ENCODE data around the gene HPS6. TPM values are rescaled to one million over a fixed set of nuclear protein-coding genes. Genes with fewer than 3 reads are reported as not detected.
"Not testable (repeated sequence)": the region's sequence is repeated elsewhere in the genome, so short reads cannot be mapped to it uniquely, and the experiment has no call there.

Gene HPS6
- total RNA-seq, 4 donors from 2014 or later, result 3.8 to 28.4 (median 15.6) TPM

DNA sequence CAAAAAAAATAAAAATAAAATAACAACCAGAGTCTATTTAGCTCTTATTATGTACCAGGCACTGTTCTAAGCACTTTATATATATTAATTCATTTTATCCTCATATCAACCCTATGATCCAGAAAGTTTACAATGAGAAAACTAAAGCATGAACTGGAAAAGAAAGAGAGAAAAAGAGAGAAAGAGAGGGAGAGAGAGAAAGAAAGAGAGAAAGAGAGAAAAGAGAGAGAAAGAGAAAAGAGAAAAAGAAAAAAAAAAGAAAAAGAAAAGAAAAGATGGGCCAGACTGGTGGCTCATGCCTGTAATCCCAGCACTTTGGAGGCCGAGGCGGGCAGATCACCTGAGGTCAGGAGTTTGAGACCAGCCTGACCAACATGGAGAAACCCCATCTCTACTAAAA lies 19.1 kb upstream of the HPS6 start:
- intact Hi-C loops (cut with DNase I; ENCODE audit: low total_unique reads), result no loop called here
- no peak overlapping the region for H3K4me3 ChIP-seq
- TF ChIP-seq POLR2A (IDR thresholded peaks at IDR 0.05), result no peak
- TF ChIP-seq, protein P1, sequence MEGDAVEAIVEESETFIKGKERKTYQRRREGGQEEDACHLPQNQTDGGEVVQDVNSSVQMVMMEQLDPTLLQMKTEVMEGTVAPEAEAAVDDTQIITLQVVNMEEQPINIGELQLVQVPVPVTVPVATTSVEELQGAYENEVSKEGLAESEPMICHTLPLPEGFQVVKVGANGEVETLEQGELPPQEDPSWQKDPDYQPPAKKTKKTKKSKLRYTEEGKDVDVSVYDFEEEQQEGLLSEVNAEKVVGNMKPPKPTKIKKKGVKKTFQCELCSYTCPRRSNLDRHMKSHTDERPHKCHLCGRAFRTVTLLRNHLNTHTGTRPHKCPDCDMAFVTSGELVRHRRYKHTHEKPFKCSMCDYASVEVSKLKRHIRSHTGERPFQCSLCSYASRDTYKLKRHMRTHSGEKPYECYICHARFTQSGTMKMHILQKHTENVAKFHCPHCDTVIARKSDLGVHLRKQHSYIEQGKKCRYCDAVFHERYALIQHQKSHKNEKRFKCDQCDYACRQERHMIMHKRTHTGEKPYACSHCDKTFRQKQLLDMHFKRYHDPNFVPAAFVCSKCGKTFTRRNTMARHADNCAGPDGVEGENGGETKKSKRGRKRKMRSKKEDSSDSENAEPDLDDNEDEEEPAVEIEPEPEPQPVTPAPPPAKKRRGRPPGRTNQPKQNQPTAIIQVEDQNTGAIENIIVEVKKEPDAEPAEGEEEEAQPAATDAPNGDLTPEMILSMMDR (IDR thresholded peaks at IDR 0.05), result no peak
- no peak for DNase-seq
- no peaks in the 10 kb centered on the region for H3K4me1 ChIP-seq
- H3K27ac ChIP-seq, result no peak overlapping the region
- H3K36me3 ChIP-seq, result no peaks in the 10 kb centered on the region
- H3K9me3 ChIP-seq, result no peaks in the 10 kb centered on the region
- no peaks in the 10 kb centered on the region for H3K27me3 ChIP-seq

DNA sequence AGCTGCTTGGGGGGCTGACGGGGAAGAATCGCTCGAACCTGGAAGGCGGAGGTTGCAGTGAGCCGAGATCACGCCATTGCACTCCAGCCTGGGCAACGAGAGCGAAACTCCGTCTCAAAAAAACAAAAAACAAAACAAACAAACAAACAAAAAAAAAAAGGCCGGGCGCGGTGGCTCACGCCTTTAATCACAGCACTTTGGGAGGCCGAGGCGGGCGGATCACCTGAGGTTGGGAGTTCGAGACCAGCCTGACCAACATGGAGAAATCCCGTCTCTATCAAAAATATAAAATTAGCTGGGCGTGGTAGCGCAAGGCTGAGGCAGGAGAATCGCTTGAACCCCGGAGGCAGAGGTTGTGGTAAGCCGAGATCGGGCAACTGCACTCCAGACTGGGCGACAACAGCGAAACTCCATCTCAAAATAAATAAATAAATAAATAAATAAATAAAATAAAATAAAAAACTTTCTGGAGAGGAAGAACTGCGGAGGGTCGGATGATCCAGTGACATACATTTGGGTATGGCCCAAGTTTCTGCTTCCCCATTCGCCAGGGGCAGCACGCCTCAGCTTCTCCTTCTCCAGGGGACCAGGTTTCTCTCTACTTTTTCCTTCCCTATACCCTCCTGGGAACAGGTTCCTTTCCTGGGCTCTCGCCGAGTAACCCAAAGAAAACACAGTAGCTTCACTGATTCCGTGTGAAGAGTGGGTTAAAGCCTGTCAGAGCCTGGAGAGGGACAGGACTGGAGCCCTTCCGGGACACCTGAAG lies 10.1 kb upstream of the HPS6 start:
- H3K36me3 ChIP-seq; intact Hi-C loops (cut with DNase I; ENCODE audit: low total_unique reads); DNase-seq; H3K9me3 ChIP-seq; H3K4me1 ChIP-seq; H3K27me3 ChIP-seq: not testable (repeated sequence)
- Histone ChIP-seq H3K27ac (peak overlapping the region; percentile 86 to 93), H3K4me3 (peak overlapping the region; percentile 83 to 86)

DNA sequence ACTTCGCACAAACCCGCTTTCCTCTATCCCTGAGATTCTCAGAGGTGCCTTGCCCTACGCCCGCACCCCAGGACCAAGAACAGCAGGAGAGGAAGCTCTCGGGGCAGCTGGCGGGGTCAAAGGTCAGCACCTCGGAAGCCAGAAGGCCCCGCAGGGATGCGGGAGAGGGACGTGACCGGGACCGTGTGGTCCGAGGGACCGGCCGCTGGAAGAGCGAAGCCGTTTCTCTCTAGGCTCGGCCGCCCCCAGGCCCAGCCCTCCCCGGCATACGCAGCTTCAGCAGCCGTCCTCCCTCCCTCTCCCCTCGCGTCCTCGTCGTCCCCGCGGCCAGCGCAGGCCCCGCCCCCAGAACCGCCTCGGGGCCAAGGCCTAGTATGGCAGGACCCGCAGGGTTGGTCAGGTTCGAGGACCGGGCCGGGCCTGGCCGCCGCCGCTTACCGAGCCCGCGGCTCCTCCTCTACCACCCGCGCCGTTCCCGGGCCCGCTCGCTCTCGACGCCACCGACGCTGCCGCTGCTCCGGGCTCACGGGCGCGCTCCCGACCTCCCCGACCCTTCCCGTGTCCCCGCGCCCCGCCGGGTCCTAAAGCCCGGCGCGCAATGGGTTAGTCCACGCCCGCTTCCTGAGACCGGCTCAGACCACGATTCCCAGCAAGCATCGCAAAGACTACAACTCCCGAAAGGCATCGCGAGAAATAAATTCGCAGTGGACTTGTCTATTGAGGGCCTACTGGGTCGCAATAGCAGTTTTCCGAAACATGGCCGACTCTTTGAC lies 9.3 kb upstream of the HPS6 start, which contains the start of gene ARMH3:
TSS of gene ARMH3 (minus strand) at position 527 of the 773 bp plus-strand sequence. CDS start 16,059 bp downstream, outside the sequence.
- Histone ChIP-seq H3K4me3 (peak within 1 kb of the TSS; percentile 83 to 86), H3K27ac (peak within 1 kb of the TSS; percentile 86 to 93), H3K27me3 (no peaks in the 10 kb centered on the region), H3K36me3 (no peaks in the 10 kb centered on the region), H3K9me3 (no peaks in the 10 kb centered on the region), H3K4me1 (peaks cover 0 to 7% of the 10 kb centered on the region in 2 donors)
- peak; percentile 90 to 93 for DNase-seq
- intact Hi-C loops (cut with DNase I; ENCODE audit: low total_unique reads), result no loop called here
- TF ChIP-seq POLR2A (IDR thresholded peaks at IDR 0.05), result peak; percentile 4 to 70
- TF ChIP-seq, protein P1 (IDR thresholded peaks at IDR 0.05), result peak in 2 of 4 experiments; percentile 6 to 41

DNA sequence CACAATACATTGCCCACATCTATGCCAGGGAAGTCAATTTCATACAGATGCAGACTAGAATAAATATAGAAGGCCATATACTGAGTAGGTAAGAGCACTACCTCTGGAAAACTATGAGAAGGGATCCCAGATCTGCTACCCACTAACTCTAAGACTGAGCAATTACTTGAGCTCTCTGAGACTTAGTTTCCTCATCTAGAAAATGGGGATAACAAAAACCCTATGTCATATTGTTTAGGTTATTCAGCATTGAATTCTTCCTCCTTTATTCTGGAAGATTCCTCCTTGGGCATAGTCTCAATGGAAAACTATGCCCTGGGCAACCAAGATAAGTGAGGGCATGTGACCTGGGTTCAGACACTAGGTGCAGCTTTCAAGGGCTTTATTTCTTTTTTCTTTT lies 5.2 kb upstream of the HPS6 start:
- Histone ChIP-seq H3K4me1 (no peaks in the 10 kb centered on the region), H3K36me3 (no peaks in the 10 kb centered on the region), H3K9me3 (no peaks in the 10 kb centered on the region), H3K27me3 (no peaks in the 10 kb centered on the region), H3K4me3 (no peak overlapping the region), H3K27ac (no peak overlapping the region)
- intact Hi-C loops (cut with DNase I; ENCODE audit: low total_unique reads), result no loop called here
- DNase-seq, result no peak
- TF ChIP-seq, protein P1 (IDR thresholded peaks at IDR 0.05), result no peak

DNA sequence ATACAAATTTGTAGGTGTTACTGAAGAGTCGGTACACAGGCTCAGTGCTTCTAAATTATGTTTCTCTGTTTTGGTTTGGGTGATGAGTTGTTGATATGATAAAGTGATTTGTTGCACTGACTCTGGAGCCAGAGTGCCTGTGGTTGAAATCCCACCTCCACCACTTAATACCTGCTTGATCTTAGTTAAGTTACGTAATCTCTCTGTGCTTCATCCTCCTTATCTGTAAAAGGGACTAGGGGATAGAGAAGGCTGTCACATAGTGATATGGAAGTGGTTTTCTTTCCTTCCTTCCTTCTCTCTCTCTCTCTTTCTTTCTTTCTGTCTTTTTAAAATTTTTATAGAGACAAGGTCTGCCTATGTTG lies 664 bp upstream of the HPS6 start:
- intact Hi-C loops (cut with DNase I; ENCODE audit: low total_unique reads), result no loop called here
- no peak for TF ChIP-seq POLR2A (IDR thresholded peaks at IDR 0.05)
- TF ChIP-seq, protein P1 (IDR thresholded peaks at IDR 0.05), result no peak
- Histone ChIP-seq H3K27me3 (no peaks in the 10 kb centered on the region), H3K36me3 (no peaks in the 10 kb centered on the region), H3K4me3 (peak overlapping the region; percentile 39 to 89), H3K9me3 (no peaks in the 10 kb centered on the region), H3K4me1 (peaks cover 0 to 17% of the 10 kb centered on the region in 2 donors), H3K27ac (peak overlapping the region; percentile 73 to 94)
- no peak for DNase-seq
